ENCODE measurements around the gene DNHD1.

Gene DNHD1

DNA sequence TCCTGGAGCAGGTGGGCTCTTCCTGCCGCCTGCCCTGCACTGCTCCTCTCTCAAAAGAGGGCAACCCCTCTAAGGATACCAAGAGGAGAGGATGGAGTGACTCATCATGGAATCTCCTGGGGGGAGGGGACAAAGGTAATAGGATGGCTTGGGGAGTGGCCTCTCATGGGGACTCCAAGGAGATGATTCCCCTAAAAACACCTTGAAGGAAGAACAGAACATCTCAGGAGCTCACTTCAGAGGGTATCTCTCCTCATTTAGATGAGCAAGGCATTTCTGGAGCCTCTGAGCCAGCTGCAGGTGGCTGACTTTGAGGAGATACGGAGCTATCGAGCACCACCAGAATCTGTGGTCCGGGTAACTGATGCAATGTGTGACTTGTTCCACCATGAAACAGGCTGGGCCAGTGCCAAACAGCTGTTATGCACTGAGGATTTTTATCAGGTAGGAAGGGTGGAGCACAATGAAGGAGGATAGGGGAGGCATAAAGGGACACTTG, 66.1 kb downstream of the DNHD1 start:
- H3K9me2 ChIP-seq (replicated peaks; ENCODE audit: insufficient read depth, low read length), result no peaks in the 10 kb centered on the region
- TF ChIP-seq EZH2 (optimal IDR thresholded peaks at IDR 0.05; ENCODE audit: low read depth, low read length) (no peak), EZH2phosphoT487 (IDR thresholded peaks at IDR 0.05; ENCODE audit: low read length) (no peak)
- TF ChIP-seq, protein P1, sequence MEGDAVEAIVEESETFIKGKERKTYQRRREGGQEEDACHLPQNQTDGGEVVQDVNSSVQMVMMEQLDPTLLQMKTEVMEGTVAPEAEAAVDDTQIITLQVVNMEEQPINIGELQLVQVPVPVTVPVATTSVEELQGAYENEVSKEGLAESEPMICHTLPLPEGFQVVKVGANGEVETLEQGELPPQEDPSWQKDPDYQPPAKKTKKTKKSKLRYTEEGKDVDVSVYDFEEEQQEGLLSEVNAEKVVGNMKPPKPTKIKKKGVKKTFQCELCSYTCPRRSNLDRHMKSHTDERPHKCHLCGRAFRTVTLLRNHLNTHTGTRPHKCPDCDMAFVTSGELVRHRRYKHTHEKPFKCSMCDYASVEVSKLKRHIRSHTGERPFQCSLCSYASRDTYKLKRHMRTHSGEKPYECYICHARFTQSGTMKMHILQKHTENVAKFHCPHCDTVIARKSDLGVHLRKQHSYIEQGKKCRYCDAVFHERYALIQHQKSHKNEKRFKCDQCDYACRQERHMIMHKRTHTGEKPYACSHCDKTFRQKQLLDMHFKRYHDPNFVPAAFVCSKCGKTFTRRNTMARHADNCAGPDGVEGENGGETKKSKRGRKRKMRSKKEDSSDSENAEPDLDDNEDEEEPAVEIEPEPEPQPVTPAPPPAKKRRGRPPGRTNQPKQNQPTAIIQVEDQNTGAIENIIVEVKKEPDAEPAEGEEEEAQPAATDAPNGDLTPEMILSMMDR (IDR thresholded peaks at IDR 0.05; ENCODE audit: low read length), result no peak
- H3K4me3 ChIP-seq (ENCODE audit: low read length), result no peak overlapping the region
- no peak overlapping the region for H3K4me2 ChIP-seq (ENCODE audit: low read depth, low read length)
- no peaks in the 10 kb centered on the region for H3K9me3 ChIP-seq (replicated peaks; ENCODE audit: insufficient read depth, low read length)
- H3K79me2 ChIP-seq (ENCODE audit: low read length), result no peaks in the 10 kb centered on the region
- DNase-seq, result no peak
- no peaks in the 10 kb centered on the region for H3K27me3 ChIP-seq (replicated peaks; ENCODE audit: insufficient read depth, low read length)
- H3K36me3 ChIP-seq (replicated peaks; ENCODE audit: insufficient read depth, low read length), result no peaks in the 10 kb centered on the region
- H3F3A ChIP-seq (ENCODE audit: insufficient read depth, low read length), result no peaks in the 10 kb centered on the region
- H3K4me1 ChIP-seq (ENCODE audit: low read length), result 0 out of 2 replicates have a peak, but pooled peaks cover under 1% of the 10 kb centered on the region
- H3K9ac ChIP-seq (ENCODE audit: low read length), result no peak overlapping the region
- no peak overlapping the region for H2AFZ ChIP-seq (ENCODE audit: low read length)
- no peaks in the 10 kb centered on the region for H4K20me1 ChIP-seq (ENCODE audit: insufficient read depth, low read length)
- H3K27ac ChIP-seq (ENCODE audit: low read length), result no peak overlapping the region

DNA sequence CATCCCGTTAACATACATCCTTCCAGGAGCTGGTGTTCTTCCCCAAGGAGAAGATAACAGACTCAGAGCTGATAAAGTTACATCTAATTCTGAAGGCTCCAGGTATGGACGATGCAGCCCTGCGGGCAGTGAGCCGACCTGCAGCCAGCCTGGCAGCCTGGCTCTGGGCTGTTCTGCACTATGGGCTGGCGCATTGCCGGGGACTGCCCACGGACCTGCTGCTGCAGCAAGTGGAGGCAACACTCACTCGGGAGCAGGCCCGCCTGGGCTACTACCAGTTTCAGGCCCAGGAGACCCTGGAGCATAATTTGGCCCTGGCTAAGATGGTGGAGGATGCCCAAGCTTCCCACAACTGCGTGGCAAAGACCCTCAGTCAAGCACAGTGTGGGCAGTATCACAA, 66.6 kb downstream of the DNHD1 start:
- Histone ChIP-seq H3K4me2 (ENCODE audit: low read depth, low read length) (no peak overlapping the region), H3K9ac (ENCODE audit: low read length) (no peak overlapping the region), H3K9me3 (replicated peaks; ENCODE audit: insufficient read depth, low read length) (no peaks in the 10 kb centered on the region), H2AFZ (ENCODE audit: low read length) (no peak overlapping the region), H3K9me2 (replicated peaks; ENCODE audit: insufficient read depth, low read length) (no peaks in the 10 kb centered on the region), H3K79me2 (ENCODE audit: low read length) (no peaks in the 10 kb centered on the region), H3K4me3 (ENCODE audit: low read length) (no peak overlapping the region), H3K36me3 (replicated peaks; ENCODE audit: insufficient read depth, low read length) (no peaks in the 10 kb centered on the region), H3K4me1 (ENCODE audit: low read length) (0 out of 2 replicates have a peak, but pooled peaks cover 5% of the 10 kb centered on the region), H3K27ac (ENCODE audit: low read length) (no peak overlapping the region), H3K27me3 (replicated peaks; ENCODE audit: insufficient read depth, low read length) (no peaks in the 10 kb centered on the region), H4K20me1 (ENCODE audit: insufficient read depth, low read length) (no peaks in the 10 kb centered on the region), H3F3A (ENCODE audit: insufficient read depth, low read length) (no peaks in the 10 kb centered on the region)
- DNase-seq, result no peak
- TF ChIP-seq, protein P1 (IDR thresholded peaks at IDR 0.05; ENCODE audit: low read length), result no peak
- TF ChIP-seq EZH2 (optimal IDR thresholded peaks at IDR 0.05; ENCODE audit: low read depth, low read length) (no peak), EZH2phosphoT487 (IDR thresholded peaks at IDR 0.05; ENCODE audit: low read length) (no peak)

DNA sequence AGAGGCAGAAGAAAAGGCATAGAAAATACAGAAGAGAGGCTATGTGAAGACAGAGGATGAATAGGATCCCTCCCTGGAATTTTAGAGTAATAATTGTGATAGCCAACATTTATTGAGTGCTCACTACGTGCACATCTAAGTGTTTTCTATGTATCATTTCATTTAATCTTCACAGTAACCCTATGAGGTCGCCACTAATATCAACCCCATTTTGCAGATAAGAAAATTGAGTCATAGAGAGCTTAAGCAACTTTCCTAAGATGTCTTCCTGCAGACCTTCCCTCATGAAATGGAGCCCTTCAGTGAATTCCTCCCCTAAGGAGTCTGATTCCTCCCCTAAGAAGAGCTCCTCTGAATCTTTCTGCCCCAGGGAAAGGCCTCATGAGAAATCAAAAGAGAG, 68.2 kb downstream of the DNHD1 start:
- no peak overlapping the region for H2AFZ ChIP-seq (ENCODE audit: low read length)
- no peak overlapping the region for H3K4me3 ChIP-seq (ENCODE audit: low read length)
- H3K36me3 ChIP-seq (replicated peaks; ENCODE audit: insufficient read depth, low read length), result no peaks in the 10 kb centered on the region
- TF ChIP-seq EZH2 (optimal IDR thresholded peaks at IDR 0.05; ENCODE audit: low read depth, low read length) (no peak), EZH2phosphoT487 (IDR thresholded peaks at IDR 0.05; ENCODE audit: low read length) (no peak)
- TF ChIP-seq, protein P1 (IDR thresholded peaks at IDR 0.05; ENCODE audit: low read length), result no peak
- no peak overlapping the region for H3K9ac ChIP-seq (ENCODE audit: low read length)
- no peaks in the 10 kb centered on the region for H3K79me2 ChIP-seq (ENCODE audit: low read length)
- no peaks in the 10 kb centered on the region for H3K9me2 ChIP-seq (replicated peaks; ENCODE audit: insufficient read depth, low read length)
- H3K9me3 ChIP-seq (replicated peaks; ENCODE audit: insufficient read depth, low read length), result no peaks in the 10 kb centered on the region
- no peaks in the 10 kb centered on the region for H4K20me1 ChIP-seq (ENCODE audit: insufficient read depth, low read length)
- 0 out of 2 replicates have a peak, but pooled peaks cover 9% of the 10 kb centered on the region for H3K4me1 ChIP-seq (ENCODE audit: low read length)
- H3K4me2 ChIP-seq (ENCODE audit: low read depth, low read length), result no peak overlapping the region
- H3K27me3 ChIP-seq (replicated peaks; ENCODE audit: insufficient read depth, low read length), result no peaks in the 10 kb centered on the region
- no peak for DNase-seq
- H3F3A ChIP-seq (ENCODE audit: insufficient read depth, low read length), result no peaks in the 10 kb centered on the region
- no peak overlapping the region for H3K27ac ChIP-seq (ENCODE audit: low read length)

Measured in MM.1S (cell line).